Prostate gland (tissue), 2 donors: ENCODE results near the gene ACTR5.

ENCODE experiments used
- POLR2A ChIP-seq: fragments of 450-650 bp; IDR thresholded peaks from one replicate; pipeline ENCODE4 v1.6.1; 2016; ENCODE audit warnings: antibody characterized with exemption, mild to moderate bottlenecking
- TF ChIP-seq, protein P1 (sequence below), 4 experiments: fragments of 200-600 bp in 2 of 4; fragments of 450-650 bp in 2 of 4; sonication (generic) in 2 of 4; IDR thresholded peaks; 1 replicate in 3 of 4; 2 replicates in 1 of 4; pipeline ENCODE4 v1.5.1; 2016 to 2019; ENCODE audit warnings: antibody characterized with exemption in 4 of 4, mild to moderate bottlenecking in 2 of 4, moderate library complexity in 2 of 4

- TF ChIP-seq, protein P1, sequence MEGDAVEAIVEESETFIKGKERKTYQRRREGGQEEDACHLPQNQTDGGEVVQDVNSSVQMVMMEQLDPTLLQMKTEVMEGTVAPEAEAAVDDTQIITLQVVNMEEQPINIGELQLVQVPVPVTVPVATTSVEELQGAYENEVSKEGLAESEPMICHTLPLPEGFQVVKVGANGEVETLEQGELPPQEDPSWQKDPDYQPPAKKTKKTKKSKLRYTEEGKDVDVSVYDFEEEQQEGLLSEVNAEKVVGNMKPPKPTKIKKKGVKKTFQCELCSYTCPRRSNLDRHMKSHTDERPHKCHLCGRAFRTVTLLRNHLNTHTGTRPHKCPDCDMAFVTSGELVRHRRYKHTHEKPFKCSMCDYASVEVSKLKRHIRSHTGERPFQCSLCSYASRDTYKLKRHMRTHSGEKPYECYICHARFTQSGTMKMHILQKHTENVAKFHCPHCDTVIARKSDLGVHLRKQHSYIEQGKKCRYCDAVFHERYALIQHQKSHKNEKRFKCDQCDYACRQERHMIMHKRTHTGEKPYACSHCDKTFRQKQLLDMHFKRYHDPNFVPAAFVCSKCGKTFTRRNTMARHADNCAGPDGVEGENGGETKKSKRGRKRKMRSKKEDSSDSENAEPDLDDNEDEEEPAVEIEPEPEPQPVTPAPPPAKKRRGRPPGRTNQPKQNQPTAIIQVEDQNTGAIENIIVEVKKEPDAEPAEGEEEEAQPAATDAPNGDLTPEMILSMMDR (IDR thresholded peaks at IDR 0.05): no peak
- TF ChIP-seq POLR2A: no peak
Observed at GRCh38 chr20:38748861-38749149, 545 bp downstream of the ACTR5 start.
